ENCODE results near the gene AGBL5. TPM values are rescaled to one million over a fixed set of nuclear protein-coding genes. Genes with fewer than 3 reads are reported as not detected.

The AGBL5 gene
- total and polyA plus RNA-seq, 2 of the 13 experiments (the other 11 are each of a cell fraction or from before 2014, with no cell fraction given): 55.9 to 73.3 TPM

DNA sequence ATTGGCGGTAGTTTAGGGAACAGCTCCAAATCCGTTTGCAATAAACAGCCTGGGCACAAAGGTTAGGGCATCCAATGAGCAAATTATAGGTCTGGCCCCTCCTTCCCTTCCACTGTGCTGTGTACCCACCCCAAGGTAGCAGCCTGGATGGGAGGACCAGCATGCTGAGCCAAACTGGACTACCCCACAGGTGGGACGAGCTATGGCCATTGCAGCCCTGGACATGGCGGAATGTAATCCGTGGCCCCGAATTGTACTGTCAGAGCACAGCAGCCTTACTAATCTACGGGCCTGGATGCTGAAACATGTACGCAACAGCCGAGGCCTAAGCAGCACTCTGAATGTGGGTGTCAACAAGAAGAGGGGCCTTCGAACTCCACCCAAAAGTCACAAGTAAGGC, 6.7 kb downstream of the AGBL5 start:
- ChIA-PET CTCF (ENCODE audit: low intra/inter-chr PET ratio, low total read pairs) (no interaction called here), POLR2A (interaction anchor here (1.4 to 11.6 kb wide), 6 partner anchors 7 to 36 kb away, joined by 3 to 100 read pairs (median 13); partner anchors contain the start of genes AGBL5, EMILIN1 and OST4)
- 0 out of 3 replicates have a peak, but pooled peaks have one; percentile 5 for ATAC-seq
- intact Hi-C loops (cut with micrococcal nuclease; ENCODE audit: unreplicated experiment) (no loop called here), in situ Hi-C loops (cut with HindIII; ENCODE audit: extremely low pct_ligation_motif_present, low pct_unique_long_range_greater_than_20kb) (no loop called here)
- FAIRE-seq: no peak
- no peaks in the 10 kb centered on the region for H3K9me3 ChIP-seq (ENCODE audit: low read length)
- no TSS peak for BruUV-seq (replicated peaks)
- peaks cover 2% of the 10 kb centered on the region; the same call in 1 of the 2 replicates for H4K20me1 ChIP-seq (ENCODE audit: insufficient read depth, low read length)
- no peak overlapping the region for H3K4me3 ChIP-seq (replicated peaks in 1 of 3; ENCODE audit: insufficient read depth in 1 of 3, low read depth in 2 of 3, low read length in 3 of 3)
- H3K27ac ChIP-seq (ENCODE audit: extremely low read length, insufficient read depth, low read length): no peak overlapping the region
- peaks cover 3% of the 10 kb centered on the region; the same call in 1 of the 2 replicates for H3K4me1 ChIP-seq (ENCODE audit: insufficient read depth, low read length)
- no peaks in the 10 kb centered on the region for H3K27me3 ChIP-seq (ENCODE audit: control insufficient read depth in 1 of 2, insufficient read depth in 2 of 2, low read length in 2 of 2)
- H3K9ac ChIP-seq (ENCODE audit: insufficient read depth, low read depth, low read length): no peak overlapping the region
- no peak for DNase-seq (ENCODE audit: low spot score)
- no peaks in the 10 kb centered on the region for H3K79me2 ChIP-seq (ENCODE audit: insufficient read depth, low read length)
- no peak overlapping the region for H3K4me2 ChIP-seq (ENCODE audit: low read depth, low read length)
- H3K36me3 ChIP-seq (replicated peaks in 1 of 2; ENCODE audit: control insufficient read depth in 1 of 2, insufficient read depth in 2 of 2, low read length in 2 of 2): peaks cover 17 to 59% of the 10 kb centered on the region in 2 experiments
- no peak overlapping the region for H2AFZ ChIP-seq (ENCODE audit: low read length)
- 93% methylated on average over 10 of the region's 10 CpGs for WGBS (ENCODE audit: low lambda C conversion rate)
- TF ChIP-seq, protein P1, sequence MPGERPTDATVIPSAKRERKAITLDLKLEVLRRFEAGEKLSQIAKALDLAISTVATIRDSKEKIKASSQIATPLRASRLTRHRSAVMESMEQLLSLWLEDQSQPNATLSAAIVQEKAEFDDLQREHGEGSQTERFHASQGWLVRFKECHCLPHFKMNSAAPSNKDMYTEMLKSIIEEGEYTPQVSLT (CRISPR knock-in tag; IDR thresholded peaks at IDR 0.05; ENCODE audit: borderline replicate concordance, low read depth): no peak
- no peak for TF ChIP-seq NR2C2 (CRISPR knock-in tag; IDR thresholded peaks at IDR 0.05; ENCODE audit: borderline replicate concordance)
- peak; percentile 36; the same call in 1 of the 2 replicates for TF ChIP-seq POLR2G (IDR thresholded peaks at IDR 0.05; ENCODE audit: low read depth, low read length)
- no peak for TF ChIP-seq HOXA7 (CRISPR knock-in tag; IDR thresholded peaks at IDR 0.05)
- peak; percentile 76 for TF ChIP-seq SSRP1 (CRISPR knock-in tag; IDR thresholded peaks at IDR 0.05)
- no peak for TF ChIP-seq NONO (IDR thresholded peaks at IDR 0.05)
- 0 out of 2 replicates have a peak, but pooled peaks have one; percentile 30 for TF ChIP-seq NONO (CRISPR knock-in tag; conservative IDR thresholded peaks at IDR 0.05)
- no peak for TF ChIP-seq SATB2 (CRISPR knock-in tag; IDR thresholded peaks at IDR 0.05)
- TF ChIP-seq ERF (CRISPR knock-in tag; IDR thresholded peaks at IDR 0.05): no peak
- no peak for TF ChIP-seq NR2F6 (IDR thresholded peaks at IDR 0.05)
- TF ChIP-seq NR2F6 (CRISPR knock-in tag; IDR thresholded peaks at IDR 0.05): no peak
- TF ChIP-seq KLF9 (CRISPR knock-in tag; IDR thresholded peaks at IDR 0.05; ENCODE audit: low read depth): no peak
- 0 out of 2 replicates have a peak, but pooled peaks have one; percentile 8 for TF ChIP-seq POLR2AphosphoS2 (IDR thresholded peaks at IDR 0.05; ENCODE audit: low read depth, low read length)
- no peak for TF ChIP-seq ZC3H13 (CRISPR knock-in tag; IDR thresholded peaks at IDR 0.05)
- TF ChIP-seq MTF1 (CRISPR knock-in tag; IDR thresholded peaks at IDR 0.05): no peak
- TF ChIP-seq MXD4 (CRISPR knock-in tag; IDR thresholded peaks at IDR 0.05): no peak
- TF ChIP-seq, protein P2, sequence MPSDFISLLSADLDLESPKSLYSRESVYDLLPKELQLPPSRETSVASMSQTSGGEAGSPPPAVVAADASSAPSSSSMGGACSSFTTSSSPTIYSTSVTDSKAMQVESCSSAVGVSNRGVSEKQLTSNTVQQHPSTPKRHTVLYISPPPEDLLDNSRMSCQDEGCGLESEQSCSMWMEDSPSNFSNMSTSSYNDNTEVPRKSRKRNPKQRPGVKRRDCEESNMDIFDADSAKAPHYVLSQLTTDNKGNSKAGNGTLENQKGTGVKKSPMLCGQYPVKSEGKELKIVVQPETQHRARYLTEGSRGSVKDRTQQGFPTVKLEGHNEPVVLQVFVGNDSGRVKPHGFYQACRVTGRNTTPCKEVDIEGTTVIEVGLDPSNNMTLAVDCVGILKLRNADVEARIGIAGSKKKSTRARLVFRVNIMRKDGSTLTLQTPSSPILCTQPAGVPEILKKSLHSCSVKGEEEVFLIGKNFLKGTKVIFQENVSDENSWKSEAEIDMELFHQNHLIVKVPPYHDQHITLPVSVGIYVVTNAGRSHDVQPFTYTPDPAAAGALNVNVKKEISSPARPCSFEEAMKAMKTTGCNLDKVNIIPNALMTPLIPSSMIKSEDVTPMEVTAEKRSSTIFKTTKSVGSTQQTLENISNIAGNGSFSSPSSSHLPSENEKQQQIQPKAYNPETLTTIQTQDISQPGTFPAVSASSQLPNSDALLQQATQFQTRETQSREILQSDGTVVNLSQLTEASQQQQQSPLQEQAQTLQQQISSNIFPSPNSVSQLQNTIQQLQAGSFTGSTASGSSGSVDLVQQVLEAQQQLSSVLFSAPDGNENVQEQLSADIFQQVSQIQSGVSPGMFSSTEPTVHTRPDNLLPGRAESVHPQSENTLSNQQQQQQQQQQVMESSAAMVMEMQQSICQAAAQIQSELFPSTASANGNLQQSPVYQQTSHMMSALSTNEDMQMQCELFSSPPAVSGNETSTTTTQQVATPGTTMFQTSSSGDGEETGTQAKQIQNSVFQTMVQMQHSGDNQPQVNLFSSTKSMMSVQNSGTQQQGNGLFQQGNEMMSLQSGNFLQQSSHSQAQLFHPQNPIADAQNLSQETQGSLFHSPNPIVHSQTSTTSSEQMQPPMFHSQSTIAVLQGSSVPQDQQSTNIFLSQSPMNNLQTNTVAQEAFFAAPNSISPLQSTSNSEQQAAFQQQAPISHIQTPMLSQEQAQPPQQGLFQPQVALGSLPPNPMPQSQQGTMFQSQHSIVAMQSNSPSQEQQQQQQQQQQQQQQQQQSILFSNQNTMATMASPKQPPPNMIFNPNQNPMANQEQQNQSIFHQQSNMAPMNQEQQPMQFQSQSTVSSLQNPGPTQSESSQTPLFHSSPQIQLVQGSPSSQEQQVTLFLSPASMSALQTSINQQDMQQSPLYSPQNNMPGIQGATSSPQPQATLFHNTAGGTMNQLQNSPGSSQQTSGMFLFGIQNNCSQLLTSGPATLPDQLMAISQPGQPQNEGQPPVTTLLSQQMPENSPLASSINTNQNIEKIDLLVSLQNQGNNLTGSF (CRISPR knock-in tag; IDR thresholded peaks at IDR 0.05): no peak
- TF ChIP-seq ZNF816 (CRISPR knock-in tag; IDR thresholded peaks at IDR 0.05; ENCODE audit: borderline replicate concordance): no peak
- no peak for TF ChIP-seq ZNF12 (CRISPR knock-in tag; IDR thresholded peaks at IDR 0.05)
- peak in 1 of 2 experiments; percentile 6; a peak in 3 of 4 replicates for TF ChIP-seq POLR2A (IDR thresholded peaks at IDR 0.05; ENCODE audit: insufficient read depth in 1 of 2, low read depth in 2 of 2, low read length in 2 of 2)
- TF ChIP-seq, protein P3, sequence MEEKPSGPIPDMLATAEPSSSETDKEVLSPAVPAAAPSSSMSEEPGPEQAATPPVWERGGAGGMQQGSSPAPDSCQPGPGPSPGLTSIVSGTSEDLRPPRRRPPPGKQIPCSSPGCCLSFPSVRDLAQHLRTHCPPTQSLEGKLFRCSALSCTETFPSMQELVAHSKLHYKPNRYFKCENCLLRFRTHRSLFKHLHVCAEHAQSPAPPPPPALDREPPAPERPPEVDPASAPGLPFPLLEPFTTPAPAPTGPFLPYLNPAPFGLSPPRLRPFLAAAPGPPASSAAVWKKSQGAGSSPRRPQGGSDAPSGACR (CRISPR knock-in tag; IDR thresholded peaks at IDR 0.05): no peak
- no peak for TF ChIP-seq ZNF263 (CRISPR knock-in tag; IDR thresholded peaks at IDR 0.05)
- TF ChIP-seq NFKBIZ (CRISPR knock-in tag; IDR thresholded peaks at IDR 0.05): no peak

All from HepG2 (cell line).